Coronary artery (tissue), 2 donors: ENCODE data around the gene ZNF148.

Experiments used
- DNase-seq: peaks from one replicate; pipeline ENCODE4 v3.0.0-alpha.2; 2017; ENCODE audit warnings: low spot score
- H3K27ac ChIP-seq, 2 donors: fragments of 200-600 bp; sonication (generic); one replicate each; pipeline ENCODE4 v1.5.1; 2016 to 2019
- H3K4me3 ChIP-seq: fragments of 200-600 bp; sonication (generic); 2 replicates; pipeline ENCODE4 v1.5.1; 2016; ENCODE audit warnings: mild to moderate bottlenecking, moderate library complexity
- TF ChIP-seq, protein P1 (sequence below): fragments of 200-600 bp; sonication (generic); IDR thresholded peaks from one replicate; pipeline ENCODE4 v1.5.1; 2019; ENCODE audit warnings: antibody characterized with exemption

ZNF148 gene

DNA sequence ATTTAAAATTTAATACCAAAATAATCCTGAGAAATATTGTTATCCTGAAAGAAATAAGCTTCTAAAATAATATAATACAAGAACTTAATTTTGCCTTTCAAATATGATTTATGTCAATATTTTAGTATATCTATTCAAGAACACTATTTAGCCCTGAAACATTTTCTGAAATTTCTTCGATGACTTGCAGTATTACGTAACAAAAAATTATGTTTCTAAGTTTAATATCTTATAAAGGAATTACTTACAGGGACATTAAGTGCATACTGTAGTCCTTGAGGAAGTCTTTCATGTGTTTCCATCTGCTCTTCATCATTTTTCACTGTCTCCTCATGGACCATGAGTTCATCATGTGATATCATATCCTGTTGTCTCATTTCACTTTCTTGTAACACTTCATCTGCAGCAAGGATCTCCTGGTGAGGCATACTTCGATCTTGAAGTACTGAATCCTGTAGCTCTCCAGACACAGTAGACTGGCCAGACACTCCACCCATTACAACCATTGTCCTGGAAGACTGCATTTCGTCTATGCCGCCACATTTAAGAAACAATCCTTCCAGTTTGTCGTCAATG is 62.0 kb downstream of the ZNF148 start:
- TF ChIP-seq, protein P1, sequence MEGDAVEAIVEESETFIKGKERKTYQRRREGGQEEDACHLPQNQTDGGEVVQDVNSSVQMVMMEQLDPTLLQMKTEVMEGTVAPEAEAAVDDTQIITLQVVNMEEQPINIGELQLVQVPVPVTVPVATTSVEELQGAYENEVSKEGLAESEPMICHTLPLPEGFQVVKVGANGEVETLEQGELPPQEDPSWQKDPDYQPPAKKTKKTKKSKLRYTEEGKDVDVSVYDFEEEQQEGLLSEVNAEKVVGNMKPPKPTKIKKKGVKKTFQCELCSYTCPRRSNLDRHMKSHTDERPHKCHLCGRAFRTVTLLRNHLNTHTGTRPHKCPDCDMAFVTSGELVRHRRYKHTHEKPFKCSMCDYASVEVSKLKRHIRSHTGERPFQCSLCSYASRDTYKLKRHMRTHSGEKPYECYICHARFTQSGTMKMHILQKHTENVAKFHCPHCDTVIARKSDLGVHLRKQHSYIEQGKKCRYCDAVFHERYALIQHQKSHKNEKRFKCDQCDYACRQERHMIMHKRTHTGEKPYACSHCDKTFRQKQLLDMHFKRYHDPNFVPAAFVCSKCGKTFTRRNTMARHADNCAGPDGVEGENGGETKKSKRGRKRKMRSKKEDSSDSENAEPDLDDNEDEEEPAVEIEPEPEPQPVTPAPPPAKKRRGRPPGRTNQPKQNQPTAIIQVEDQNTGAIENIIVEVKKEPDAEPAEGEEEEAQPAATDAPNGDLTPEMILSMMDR: no peak
- Histone ChIP-seq H3K4me3 (no peak overlapping the region), H3K27ac (no peak overlapping the region)
- DNase-seq: no peak

DNA sequence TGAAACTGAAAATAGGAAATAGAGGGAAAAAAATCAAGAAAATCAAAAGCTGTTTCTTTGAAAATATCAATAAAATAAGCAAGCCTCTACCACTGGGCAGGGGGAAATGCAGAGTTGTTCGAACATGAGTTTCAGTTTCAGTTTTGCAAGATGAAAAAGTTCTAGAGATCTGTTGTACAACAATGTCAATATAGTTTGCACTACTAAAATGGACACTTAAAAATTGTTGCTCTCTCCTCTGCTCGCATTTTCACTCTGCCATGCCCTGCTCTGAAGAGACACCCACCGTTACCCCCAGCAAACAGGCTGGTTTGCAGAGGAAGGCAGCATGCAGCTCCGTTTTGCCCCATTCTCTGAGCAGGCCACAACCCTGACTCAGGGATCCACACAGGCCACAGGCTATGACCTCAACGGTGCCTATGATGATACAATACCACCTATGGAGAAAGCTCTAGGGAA is 64.5 kb downstream of the ZNF148 start:
- TF ChIP-seq, protein P1: no peak
- peak overlapping the region; percentile 37 for H3K4me3 ChIP-seq
- H3K27ac ChIP-seq: no peak overlapping the region

DNA sequence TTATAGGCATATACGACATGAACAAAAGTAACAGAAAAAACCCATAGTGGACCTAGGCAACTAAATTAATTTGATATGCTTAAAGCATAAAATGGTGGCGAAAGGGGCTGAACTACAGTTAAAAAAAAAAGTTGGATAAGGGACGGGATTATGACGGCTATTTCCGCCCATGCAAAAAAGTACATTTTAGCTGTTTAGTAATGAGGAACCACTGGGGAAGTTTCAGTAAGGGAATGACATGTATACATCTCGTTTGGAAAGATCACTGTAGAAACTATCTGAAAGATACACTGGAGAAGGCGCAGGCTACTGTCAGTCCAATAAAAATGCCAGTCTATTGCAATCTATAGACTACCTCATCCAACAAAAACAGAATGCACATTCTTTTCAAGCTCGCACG is 65.6 kb downstream of the ZNF148 start:
- Histone ChIP-seq H3K27ac (no peak overlapping the region), H3K4me3 (no peak overlapping the region)
- TF ChIP-seq, protein P1: no peak
- no peak for DNase-seq

More for the DNA sequence above, 64.5 kb downstream of the ZNF148 start:
- DNase-seq: no peak

DNA sequence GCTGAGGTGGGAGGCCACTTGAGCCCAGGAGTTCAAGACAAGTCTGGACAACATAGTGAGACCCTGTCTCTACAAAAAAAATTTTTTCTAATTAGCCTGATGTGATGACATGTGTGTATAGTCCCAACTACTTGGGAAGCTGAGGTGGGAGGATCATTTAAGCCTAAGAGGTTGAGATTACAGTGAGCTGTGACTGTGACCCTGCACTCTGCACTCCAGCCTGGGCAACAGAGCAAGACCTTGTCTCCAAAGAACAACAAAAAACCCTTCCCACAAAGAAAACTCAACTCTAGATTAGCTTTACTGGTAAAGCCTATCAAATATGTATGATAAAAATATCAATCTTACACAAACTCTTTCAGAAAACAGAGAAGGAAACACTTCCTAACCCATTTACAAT is 68.5 kb downstream of the ZNF148 start:
- H3K4me3 ChIP-seq: no peak overlapping the region
- H3K27ac ChIP-seq: no peak overlapping the region
- TF ChIP-seq, protein P1: no peak
- no peak for DNase-seq

DNA sequence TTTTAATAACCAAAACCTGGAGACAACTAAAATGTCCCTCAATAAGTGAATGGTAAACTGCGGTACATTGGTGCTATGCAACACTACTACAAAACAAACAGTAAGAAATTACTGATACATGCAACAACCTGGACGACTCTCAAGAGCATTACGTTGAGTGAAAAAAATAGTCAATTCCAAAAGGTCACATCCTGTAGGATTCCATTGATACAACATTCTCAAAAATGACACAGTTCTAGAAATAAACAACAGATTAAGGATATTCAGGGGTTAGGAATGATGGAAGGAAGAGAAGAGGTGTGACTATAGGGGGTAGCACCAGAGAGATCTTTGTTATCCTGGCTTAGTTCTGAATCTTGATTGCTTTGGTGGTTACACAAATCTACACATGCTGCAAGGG is 72.2 kb downstream of the ZNF148 start:
- Histone ChIP-seq H3K27ac (no peak overlapping the region), H3K4me3 (no peak overlapping the region)
- TF ChIP-seq, protein P1: no peak
- no peak for DNase-seq

DNA sequence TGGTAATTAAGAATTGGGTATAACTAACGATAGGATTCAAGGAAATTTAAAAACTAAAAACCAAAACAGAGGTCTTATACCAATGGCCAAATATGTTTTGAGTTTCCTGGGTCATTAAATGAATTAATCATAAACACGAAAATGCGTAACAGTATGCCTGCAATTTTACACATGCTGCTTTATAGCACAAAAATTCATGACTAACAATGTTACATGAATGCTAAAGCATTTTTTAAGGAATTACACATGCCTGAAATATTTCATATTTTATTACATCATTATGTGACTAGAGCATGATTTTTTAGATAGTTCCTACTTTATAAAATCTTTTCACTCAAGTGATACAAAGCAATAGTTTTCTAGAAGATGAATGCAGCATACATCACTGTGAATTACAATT is 74.7 kb downstream of the ZNF148 start:
- TF ChIP-seq, protein P1: no peak
- H3K4me3 ChIP-seq: no peak overlapping the region
- no peak overlapping the region for H3K27ac ChIP-seq
- no peak for DNase-seq

DNA sequence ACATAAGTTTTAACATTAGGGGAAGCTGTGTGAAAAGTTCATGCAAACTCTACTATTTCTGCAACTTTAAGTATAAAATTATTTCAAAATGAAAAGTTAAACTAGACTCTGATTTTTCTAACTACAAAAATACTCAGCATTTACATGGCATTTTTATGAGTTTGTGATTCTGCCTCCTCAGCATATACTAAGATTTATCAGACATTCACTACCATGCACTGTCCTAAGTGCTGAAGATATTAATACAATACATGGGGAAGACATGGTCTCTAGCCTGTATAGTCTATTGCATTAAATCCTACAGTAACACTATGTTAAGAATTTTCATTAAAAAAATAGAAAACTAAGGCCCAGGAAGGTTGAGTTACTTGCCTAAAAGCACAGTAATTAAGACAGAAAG is 80.7 kb downstream of the ZNF148 start:
- no peak for DNase-seq
- TF ChIP-seq, protein P1: no peak
- H3K4me3 ChIP-seq: no peak overlapping the region
- H3K27ac ChIP-seq: no peak overlapping the region
